Suppressor macrophage treated with lipopolysaccharide for 1 hour (primary cell): ENCODE data around the gene COPA.
"Not testable (repeated sequence)": the region's sequence is repeated elsewhere in the genome, so short reads cannot be mapped to it uniquely, and the experiment has no call there.

Experiments
- DNase-seq, 3 donors: peaks; one replicate each; pipeline ENCODE4 v3.0.0-alpha.2; 2020 to 2022

The COPA gene

DNA sequence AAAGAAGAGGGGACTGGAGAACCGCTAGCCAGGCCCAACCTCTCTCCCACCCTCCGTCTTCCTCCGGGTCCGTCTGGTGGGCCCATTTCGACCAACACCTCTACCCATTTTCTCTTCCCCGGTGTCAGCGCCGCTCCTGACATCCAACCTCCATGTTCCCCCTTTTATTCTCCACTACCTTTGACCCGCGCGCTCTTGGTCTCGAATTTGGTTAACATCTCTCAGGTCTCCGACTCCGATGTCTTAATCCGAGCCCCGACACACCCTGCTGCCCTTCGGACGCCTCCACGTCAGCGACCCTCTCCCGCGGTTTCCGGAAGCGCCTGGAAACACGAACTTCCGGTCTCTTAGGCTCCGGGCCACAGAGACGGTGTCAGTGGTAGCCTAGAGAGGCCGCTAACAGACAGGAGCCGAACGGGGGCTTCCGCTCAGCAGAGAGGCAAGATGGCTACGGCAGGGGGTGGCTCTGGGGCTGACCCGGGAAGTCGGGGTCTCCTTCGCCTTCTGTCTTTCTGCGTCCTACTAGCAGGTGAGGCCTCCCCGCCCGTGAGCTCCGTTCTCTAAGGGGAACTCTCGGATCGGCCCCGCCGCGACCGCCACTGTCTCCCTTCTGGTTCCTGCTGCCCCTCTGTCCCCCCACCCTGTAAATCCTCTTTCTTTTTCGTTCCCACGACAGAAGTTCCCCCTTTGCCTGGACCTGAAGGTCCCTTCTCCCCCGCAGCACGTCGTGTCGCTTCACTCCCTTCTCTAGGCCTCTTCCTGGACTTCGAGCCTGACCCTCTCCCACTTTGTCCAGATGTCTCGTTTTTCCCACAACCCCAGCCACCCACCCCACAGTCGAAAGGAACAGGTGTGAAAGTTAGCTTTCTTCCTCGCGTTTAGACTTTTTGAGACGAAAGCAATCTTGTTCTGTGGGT is at the start of gene COPA, which contains the start of gene NCSTN:
TSS of gene COPA (minus strand) at position 298 of the 917 bp plus-strand sequence. CDS start at position 218, 80 bp downstream.
TSS of gene NCSTN (plus strand) at position 431 of the 917 bp plus-strand sequence. CDS start at position 445, 14 bp downstream.
- peak; percentile 96 to 98 (median 97) for DNase-seq

GRCh38 chr1:160388406-160388805 is 45.4 kb upstream of the COPA start:
- DNase-seq = not testable (repeated sequence)

DNA sequence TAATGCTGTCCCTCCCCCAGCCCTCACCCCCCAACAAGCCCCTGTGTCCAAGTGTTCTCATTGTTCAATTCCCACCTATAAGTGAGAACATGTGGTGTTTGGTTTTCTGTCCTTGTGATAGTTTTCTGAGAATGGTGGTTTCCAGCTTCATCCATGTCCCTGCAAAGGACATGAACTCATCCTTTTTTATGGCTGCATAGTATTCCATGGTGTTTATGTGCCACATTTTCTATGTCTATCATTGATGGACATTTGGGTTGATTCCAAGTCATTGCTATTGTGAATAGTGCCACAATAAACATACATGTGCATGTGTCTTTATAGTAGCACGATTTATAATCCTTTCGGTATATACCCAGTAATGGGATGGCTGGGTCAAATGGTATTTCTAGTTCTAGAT is 41.8 kb upstream of the COPA start:
- DNase-seq = not testable (repeated sequence)

- no peak for DNase-seq
Measured at GRCh38 chr1:160377585-160378206, 34.6 kb upstream of the COPA start.

GRCh38 chr1:160376525-160377131 is 33.6 kb upstream of the COPA start:
- peak; percentile 65 to 70 (median 70) for DNase-seq

DNA sequence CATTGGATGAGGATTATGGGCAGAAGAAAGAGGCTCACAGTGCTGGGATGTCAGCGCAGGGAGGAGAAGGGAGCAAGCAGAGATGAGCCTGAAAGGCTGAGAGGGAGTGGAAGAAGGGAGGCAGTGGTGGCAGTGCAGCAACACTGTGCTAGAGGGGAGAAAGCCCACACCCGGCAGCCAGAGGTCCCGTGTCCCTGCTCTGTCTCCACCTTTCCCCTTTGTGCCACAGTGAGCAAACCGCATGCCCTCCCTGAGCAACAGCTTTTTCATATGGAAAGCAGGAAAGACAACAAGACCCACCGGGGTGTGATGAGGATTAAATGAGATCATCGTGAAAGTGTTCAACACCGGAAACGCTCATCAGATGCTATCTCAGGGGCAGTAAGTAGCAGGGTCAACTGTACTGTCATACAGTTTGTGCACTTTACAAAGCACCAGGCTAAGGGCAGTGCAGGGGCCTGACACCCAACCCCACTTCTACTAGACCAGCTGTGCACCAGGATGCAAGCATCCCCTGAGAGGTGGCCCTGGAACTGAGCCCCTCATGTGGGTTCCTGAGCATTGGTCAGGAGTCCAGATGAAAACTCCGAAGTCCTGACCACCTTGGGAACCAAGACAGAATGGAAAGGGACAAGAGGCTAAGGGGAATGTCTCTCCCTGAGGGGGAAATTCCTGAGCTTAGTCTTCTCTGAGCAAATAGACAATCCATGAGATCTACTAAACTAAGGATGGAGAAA is 32.9 kb upstream of the COPA start:
- peak; percentile 54 to 59 (median 59) for DNase-seq

DNA sequence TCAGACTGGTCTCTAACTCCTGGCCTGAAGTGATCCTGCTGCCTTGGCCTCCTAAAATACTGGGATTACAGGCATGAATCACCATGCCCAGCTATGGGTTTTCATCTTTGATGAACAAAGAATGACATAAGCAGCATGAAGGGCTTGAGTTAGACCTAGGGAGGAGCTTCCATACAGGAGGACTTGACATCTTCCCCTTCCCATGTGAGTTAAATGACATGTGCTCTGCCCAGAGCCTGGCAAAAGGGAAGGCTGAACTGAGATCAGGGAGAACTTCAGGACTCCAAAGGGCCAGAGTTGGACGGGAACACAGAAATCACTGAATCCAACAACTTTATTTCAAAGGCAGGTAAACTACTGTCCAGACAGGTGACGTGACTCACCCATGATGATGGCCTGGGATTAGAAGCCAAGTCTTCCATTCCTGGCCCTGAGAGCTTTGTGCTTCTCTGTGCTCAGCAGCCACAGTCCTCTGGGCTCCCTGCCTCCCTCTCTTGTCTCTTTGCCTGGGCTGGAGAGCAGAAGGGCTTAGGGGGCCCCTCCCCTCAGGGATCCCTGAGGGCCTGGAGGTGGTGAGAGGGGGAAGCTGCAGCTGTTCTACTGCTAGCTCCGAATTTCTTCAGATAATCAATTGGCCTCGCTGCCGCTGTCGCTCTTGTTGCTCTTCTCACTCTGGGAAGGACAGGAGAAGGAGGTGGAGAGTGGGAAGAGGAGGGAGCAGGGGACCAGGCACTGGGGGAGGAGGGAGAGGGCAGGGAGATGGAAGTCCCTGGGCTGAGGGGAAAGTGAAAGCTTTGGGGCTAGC is 31.5 kb upstream of the COPA start:
- DNase-seq = peak; percentile 63 to 77 (median 63)

GRCh38 chr1:160373696-160374095 is 30.6 kb upstream of the COPA start:
- DNase-seq = peak; percentile 59 to 73 (median 62)

DNA sequence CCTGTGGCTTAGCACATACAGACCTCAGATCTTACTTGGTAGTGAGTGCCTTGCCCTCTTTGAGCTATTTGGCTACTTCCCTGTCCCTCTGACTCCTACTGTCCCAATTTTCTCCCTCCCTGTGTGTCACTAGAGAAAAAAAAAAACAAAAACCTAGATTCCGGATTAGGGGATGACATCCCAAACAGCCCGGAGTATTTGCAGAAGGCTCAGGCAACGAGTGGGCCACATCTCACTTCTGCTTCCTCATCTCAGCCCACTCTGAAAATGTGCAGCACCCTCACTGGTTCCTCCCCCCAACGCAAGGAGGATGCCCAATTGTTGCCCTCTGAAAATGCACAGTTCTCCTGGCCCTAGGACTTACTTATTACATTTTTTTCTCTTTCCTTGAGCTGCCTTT is 28.7 kb upstream of the COPA start:
- peak; percentile 83 to 89 (median 86) for DNase-seq

GRCh38 chr1:160371346-160371631 is 28.2 kb upstream of the COPA start:
- no peak for DNase-seq

DNA sequence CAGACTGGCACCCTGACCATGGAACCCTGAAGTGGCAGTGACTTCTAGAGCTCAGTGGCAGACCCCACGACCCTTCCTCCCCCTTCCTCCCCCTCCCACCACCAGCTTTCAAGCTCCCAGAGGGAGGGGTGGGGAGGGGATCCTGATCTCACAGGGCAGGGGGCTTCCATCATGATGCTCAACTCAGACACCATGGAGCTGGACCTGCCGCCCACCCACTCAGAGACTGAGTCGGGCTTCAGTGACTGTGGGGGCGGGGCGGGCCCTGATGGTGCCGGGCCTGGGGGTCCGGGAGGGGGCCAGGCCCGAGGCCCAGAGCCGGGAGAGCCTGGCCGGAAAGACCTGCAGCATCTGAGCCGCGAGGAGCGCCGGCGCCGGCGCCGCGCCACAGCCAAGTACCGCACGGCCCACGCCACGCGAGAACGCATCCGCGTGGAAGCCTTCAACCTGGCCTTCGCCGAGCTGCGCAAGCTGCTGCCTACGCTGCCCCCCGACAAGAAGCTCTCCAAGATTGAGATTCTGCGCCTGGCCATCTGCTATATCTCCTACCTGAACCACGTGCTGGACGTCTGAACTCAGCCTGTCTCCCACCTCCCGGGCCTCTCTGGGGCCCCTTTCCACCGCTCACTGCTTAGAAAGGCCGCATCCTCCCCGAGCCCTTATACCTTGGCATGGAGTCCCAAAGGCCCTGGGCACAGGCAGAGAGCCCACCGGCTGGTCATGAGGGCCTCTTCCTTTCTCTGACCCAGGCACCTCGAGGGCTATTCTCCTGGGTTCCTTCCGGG is 27.7 kb upstream of the COPA start:
- no peak for DNase-seq

DNA sequence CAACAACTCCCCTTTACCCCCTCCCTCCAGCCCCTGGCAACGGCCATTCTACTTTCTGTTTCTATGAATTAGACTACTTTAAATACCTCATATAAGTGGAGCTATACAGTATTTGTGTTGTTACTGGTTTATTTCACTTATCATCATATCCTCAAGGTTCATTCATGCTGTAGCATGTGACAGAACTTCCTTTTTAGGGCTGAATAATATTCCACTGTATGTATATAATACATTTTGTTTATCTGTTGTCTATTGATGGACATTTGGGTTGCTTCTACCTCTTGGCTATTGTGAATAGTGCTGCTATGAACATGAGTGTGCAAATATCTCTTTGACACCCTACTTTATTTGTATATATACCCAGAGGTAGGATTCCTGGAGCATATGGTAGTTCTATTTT is 26.0 kb upstream of the COPA start:
- no peak for DNase-seq

GRCh38 chr1:160367934-160368923 is 25.2 kb upstream of the COPA start:
- DNase-seq = no peak

- DNase-seq = no peak
Measured at GRCh38 chr1:160367516-160367900, 24.5 kb upstream of the COPA start.

- DNase-seq = no peak
Measured at GRCh38 chr1:160366731-160367515, 23.9 kb upstream of the COPA start, which contains the start of gene NHLH1. Gene NHLH1, plus strand, starts transcription at chr1:160367071. Its CDS starts 3,661 bp downstream, at chr1:160370732.

DNA sequence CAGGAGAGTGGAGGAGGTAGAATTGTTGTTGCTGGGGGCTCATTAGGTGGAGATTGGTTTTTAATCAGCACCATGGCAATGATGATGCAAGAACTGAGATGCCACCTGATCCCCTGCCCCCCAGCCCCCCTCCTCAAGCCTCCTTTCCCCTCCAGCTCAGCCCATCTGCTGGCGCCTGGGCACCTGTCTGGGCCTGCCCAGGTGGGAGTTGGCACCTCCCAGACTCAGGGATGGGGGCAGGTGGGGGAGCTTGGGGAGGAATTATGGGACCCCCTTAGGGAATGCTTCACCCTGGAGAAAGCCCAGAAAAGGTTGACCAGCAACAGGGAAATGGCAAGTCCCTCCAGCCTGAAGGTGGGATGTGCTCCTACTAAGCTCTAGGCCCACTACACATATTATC is 22.3 kb upstream of the COPA start:
- DNase-seq = no peak

- DNase-seq = no peak
Measured at GRCh38 chr1:160363951-160364735, 21.1 kb upstream of the COPA start.

DNA sequence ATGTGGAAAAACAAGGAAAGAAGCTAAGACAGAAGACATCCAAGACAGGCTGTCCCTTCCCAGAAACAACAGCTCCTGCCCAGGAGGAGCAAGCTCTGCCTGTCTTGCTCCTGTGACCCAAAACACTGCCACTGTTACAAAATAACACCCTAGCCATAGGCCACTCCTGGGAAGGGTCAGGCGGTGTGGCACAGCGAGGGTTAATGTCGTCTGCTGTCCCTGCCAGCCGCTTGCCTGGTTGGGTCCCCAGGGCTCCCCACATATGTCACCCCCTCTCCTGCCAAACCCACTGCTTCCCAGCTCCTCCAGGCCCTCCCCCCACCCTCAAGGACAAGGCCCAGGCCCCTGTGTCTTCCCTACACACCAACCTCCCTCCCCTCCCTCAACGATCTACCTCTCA is 20.0 kb upstream of the COPA start:
- DNase-seq = no peak
